Smooth muscle cell of the brain vasculature (primary cell): ENCODE measurements around the gene RAD51AP1.

Experiments used
- DNase-seq: peaks from one replicate; pipeline ENCODE4 v3.0.0-alpha.2; 2012; ENCODE audit warnings: low read depth, low spot score

Gene RAD51AP1

GRCh38 chr12:4591180-4591687 lies 52.5 kb downstream of the RAD51AP1 start:
- DNase-seq: no peak

GRCh38 chr12:4595881-4596280 lies 57.2 kb downstream of the RAD51AP1 start:
- no peak for DNase-seq

- no peak for DNase-seq
Observed at GRCh38 chr12:4603421-4603820, 64.7 kb downstream of the RAD51AP1 start.

GRCh38 chr12:4603946-4604345 lies 65.3 kb downstream of the RAD51AP1 start:
- no peak for DNase-seq

- DNase-seq: peak; percentile 70
Observed at GRCh38 chr12:4604684-4605193, 66.0 kb downstream of the RAD51AP1 start.

GRCh38 chr12:4607056-4607455 lies 68.4 kb downstream of the RAD51AP1 start:
- no peak for DNase-seq

- no peak for DNase-seq
Observed at GRCh38 chr12:4609071-4609470, 70.4 kb downstream of the RAD51AP1 start.
